Upper lobe of right lung (tissue), 1 donor: ENCODE results near the gene RAB3B. TPM values are rescaled to one million over a fixed set of nuclear protein-coding genes. Genes with fewer than 3 reads are reported as not detected.

Source experiments
- ATAC-seq: fragments of 200-7000 bp; cut with Tn5 transposase; one replicate; pipeline ENCODE4 v1.9.1; 2020; ENCODE audit warnings: mild to moderate bottlenecking, moderate library complexity
- DNase-seq: peaks from one replicate; pipeline ENCODE4 v3.0.0-alpha.2; 2020
- H3K27ac ChIP-seq: fragments of 200-600 bp; one replicate; pipeline ENCODE4 v1.8.0; 2022
- H3K27me3 ChIP-seq: fragments of 200-600 bp; one replicate; pipeline ENCODE4 v1.8.0; 2022; ENCODE audit warnings: mild to moderate bottlenecking
- H3K36me3 ChIP-seq: fragments of 200-600 bp; one replicate; pipeline ENCODE4 v1.8.0; 2022
- H3K4me1 ChIP-seq: fragments of 200-600 bp; one replicate; pipeline ENCODE4 v1.8.0; 2022
- H3K4me3 ChIP-seq: fragments of 200-600 bp; one replicate; pipeline ENCODE4 v1.8.0; 2022; ENCODE audit warnings: mild to moderate bottlenecking
- H3K9me3 ChIP-seq: fragments of 200-600 bp; one replicate; pipeline ENCODE4 v1.8.0; 2022
- intact Hi-C: fragments of 100-400 bp; cut with DNase I; formaldehyde crosslinking; loops from one replicate; pipeline ENCODE4 v1.11.0; 2022
- total RNA-seq: library from RNA; stranded (reverse); fragmentation: NEBNext Ultra II Directional; extraction: Animal tissue kit (Norgen Biotek cat#: 25700); gene quantifications from one replicate; pipeline ENCODE4 v1.2.1, GENCODE V29; 2021
- TF ChIP-seq, protein P1 (sequence below): fragments of 200-600 bp; IDR thresholded peaks from one replicate; pipeline ENCODE4 v1.8.0; 2022; ENCODE audit warnings: antibody characterized with exemption
- donor health status: DM: no; HTN: yes; CAD: no; lungs with severe emphysema.

Gene RAB3B
- total RNA-seq, 1 donor from 2014 or later: not detected

DNA sequence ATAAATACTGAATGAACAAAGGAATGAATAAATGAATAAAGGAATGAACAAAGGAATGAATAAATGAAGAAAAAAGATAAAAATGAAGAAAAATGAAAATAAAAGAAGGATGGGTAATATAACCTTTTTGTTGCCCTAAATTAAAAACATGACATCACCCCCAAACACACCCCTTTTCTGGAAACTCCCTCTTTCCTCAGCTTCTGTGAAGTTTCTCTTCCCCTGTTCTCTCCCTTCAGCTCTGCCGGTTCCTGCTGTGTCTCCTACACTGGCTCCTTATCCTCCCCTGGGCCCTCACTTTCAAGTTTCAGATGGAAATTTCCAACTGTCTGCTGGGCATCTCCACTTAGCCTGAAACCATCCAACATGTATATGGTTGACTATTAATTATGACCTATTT is 37.9 kb downstream of the RAB3B start:
- no peak overlapping the region for H3K27ac ChIP-seq
- no peaks in the 10 kb centered on the region for H3K36me3 ChIP-seq
- peaks cover 29% of the 10 kb centered on the region for H3K27me3 ChIP-seq
- DNase-seq (no peak), ATAC-seq (no peak)
- intact Hi-C loops: no loop called here
- no peak overlapping the region for H3K4me3 ChIP-seq
- H3K4me1 ChIP-seq: no peaks in the 10 kb centered on the region
- TF ChIP-seq, protein P1, sequence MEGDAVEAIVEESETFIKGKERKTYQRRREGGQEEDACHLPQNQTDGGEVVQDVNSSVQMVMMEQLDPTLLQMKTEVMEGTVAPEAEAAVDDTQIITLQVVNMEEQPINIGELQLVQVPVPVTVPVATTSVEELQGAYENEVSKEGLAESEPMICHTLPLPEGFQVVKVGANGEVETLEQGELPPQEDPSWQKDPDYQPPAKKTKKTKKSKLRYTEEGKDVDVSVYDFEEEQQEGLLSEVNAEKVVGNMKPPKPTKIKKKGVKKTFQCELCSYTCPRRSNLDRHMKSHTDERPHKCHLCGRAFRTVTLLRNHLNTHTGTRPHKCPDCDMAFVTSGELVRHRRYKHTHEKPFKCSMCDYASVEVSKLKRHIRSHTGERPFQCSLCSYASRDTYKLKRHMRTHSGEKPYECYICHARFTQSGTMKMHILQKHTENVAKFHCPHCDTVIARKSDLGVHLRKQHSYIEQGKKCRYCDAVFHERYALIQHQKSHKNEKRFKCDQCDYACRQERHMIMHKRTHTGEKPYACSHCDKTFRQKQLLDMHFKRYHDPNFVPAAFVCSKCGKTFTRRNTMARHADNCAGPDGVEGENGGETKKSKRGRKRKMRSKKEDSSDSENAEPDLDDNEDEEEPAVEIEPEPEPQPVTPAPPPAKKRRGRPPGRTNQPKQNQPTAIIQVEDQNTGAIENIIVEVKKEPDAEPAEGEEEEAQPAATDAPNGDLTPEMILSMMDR: no peak
- no peaks in the 10 kb centered on the region for H3K9me3 ChIP-seq

- H3K4me1 ChIP-seq: no peaks in the 10 kb centered on the region
- H3K4me3 ChIP-seq: no peak overlapping the region
- no peak for ATAC-seq
- H3K27me3 ChIP-seq: peaks cover 31% of the 10 kb centered on the region
- intact Hi-C loops: no loop called here
- no peaks in the 10 kb centered on the region for H3K9me3 ChIP-seq
- no peak overlapping the region for H3K27ac ChIP-seq
- TF ChIP-seq, protein P1: no peak
- no peaks in the 10 kb centered on the region for H3K36me3 ChIP-seq
- no peak for DNase-seq
Observed at GRCh38 chr1:51950701-51951100, 39.8 kb downstream of the RAB3B start.

DNA sequence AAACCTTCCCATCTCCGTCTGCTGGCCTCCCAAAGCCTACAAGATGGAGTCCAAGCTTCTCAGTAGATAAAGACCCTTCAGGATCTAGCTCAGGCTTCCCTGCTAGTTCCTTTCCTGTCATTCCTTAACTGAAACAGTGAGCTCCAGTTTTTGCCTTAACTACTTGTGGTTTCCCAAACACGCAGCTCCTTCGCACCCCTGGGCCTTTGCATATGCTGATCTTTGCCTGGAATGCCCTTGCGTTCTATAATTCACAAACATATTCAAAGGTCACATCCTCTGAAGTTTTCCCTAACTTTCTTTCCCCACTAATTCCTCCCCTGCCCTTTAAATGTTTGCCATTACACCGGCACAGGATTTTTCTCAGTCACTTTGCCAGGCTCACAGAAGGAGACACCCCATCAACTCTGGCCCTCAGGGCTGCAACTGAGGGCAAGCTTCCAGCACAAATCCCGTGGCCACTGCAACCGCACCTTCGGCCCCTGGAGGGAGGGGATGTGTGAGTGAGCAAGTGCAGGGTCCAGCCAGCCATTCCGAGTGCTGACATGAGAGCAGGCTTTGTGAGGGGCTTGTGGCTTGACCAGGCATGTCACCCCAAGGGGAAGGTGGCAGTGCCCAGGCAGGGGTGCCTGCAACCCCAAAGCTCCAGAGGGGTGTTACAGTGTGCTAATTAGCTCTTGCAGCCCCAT is 41.3 kb downstream of the RAB3B start:
- peak; percentile 8 for ATAC-seq
- H3K9me3 ChIP-seq: no peaks in the 10 kb centered on the region
- H3K36me3 ChIP-seq: no peaks in the 10 kb centered on the region
- intact Hi-C loops: no loop called here
- H3K4me3 ChIP-seq: no peak overlapping the region
- no peak overlapping the region for H3K27ac ChIP-seq
- H3K27me3 ChIP-seq: peaks cover 25% of the 10 kb centered on the region
- H3K4me1 ChIP-seq: no peaks in the 10 kb centered on the region
- DNase-seq: no peak
- TF ChIP-seq, protein P1: no peak

- H3K4me1 ChIP-seq: no peaks in the 10 kb centered on the region
- no peak for ATAC-seq
- peaks cover 25% of the 10 kb centered on the region for H3K27me3 ChIP-seq
- H3K27ac ChIP-seq: no peak overlapping the region
- H3K36me3 ChIP-seq: no peaks in the 10 kb centered on the region
- DNase-seq: no peak
- intact Hi-C loops: no loop called here
- no peak overlapping the region for H3K4me3 ChIP-seq
- H3K9me3 ChIP-seq: no peaks in the 10 kb centered on the region
- TF ChIP-seq, protein P1: no peak
Observed at GRCh38 chr1:51948491-51948915, 42.0 kb downstream of the RAB3B start.

DNA sequence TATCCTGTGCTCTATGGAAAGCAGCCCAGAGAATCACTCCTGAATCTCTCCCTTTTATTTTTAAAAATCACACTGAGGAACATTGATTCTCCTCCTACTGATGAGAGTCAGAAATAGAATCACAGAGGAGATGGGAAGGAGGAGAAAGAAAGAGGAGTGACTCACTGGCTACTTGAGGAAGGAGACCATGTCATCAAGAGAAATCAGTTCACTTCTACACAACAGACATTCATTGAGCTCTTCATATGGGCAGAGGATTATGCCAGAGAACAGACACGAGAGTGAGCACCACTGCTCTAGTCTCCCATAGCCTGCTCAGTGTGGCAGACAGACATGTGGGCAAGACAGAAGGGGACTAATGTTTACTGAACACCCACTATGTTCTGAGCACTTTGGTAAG is 44.2 kb downstream of the RAB3B start:
- Histone ChIP-seq H3K4me1 (no peaks in the 10 kb centered on the region), H3K27me3 (peaks cover 19% of the 10 kb centered on the region), H3K4me3 (no peak overlapping the region), H3K9me3 (peaks cover 11% of the 10 kb centered on the region), H3K36me3 (no peaks in the 10 kb centered on the region), H3K27ac (no peak overlapping the region)
- TF ChIP-seq, protein P1: no peak
- ATAC-seq: no peak
- no peak for DNase-seq
- intact Hi-C loops: no loop called here

DNA sequence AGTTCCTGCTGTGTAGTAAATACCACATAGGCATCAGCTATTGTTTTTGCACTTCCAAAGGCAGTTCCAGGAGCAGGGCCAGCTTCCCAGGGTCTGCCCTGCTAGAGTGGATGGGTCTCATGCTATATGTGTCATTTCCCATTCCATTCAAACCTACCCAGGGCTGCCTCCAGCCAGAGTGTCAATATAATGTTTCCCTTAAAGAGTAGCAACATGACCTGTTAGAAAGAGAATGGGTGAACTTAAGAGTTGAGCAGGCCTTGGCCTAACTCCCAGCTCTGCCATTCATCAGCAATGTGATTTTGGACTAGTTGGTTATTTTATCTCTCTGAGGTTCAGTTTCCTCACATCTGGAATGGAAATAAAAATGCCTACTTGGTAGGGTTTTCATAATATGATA is 44.9 kb downstream of the RAB3B start:
- H3K27ac ChIP-seq: no peak overlapping the region
- H3K9me3 ChIP-seq: peaks cover 11% of the 10 kb centered on the region
- H3K4me3 ChIP-seq: no peak overlapping the region
- no peaks in the 10 kb centered on the region for H3K4me1 ChIP-seq
- intact Hi-C loops: no loop called here
- no peak for DNase-seq
- TF ChIP-seq, protein P1: no peak
- H3K36me3 ChIP-seq: no peaks in the 10 kb centered on the region
- no peak for ATAC-seq
- peaks cover 17% of the 10 kb centered on the region for H3K27me3 ChIP-seq
